Gastroesophageal sphincter (tissue), 4 donors: ENCODE results near the gene LMAN2. TPM values are rescaled to one million over a fixed set of nuclear protein-coding genes. Genes with fewer than 3 reads are reported as not detected.

Experiments used
- ATAC-seq: fragments of 150-250 bp; one replicate; pipeline ENCODE4 v1.9.1; 2016; ENCODE audit warnings: mild to moderate bottlenecking, moderate library complexity
- H3K27ac ChIP-seq, 4 donors: fragments of 200-600 bp; sonication (generic) in 3 of 4; 1 replicate in 3 of 4; 2 replicates in 1 of 4; pipeline ENCODE4 v1.5.1; 2016 to 2019
- H3K27me3 ChIP-seq: fragments of 200-600 bp; sonication (generic); one replicate; pipeline ENCODE4 v1.5.1; 2019
- H3K36me3 ChIP-seq, 2 donors: fragments of 200-600 bp; sonication (generic); one replicate each; pipeline ENCODE4 v1.5.1; 2019; ENCODE audit warnings: control low read depth in 1 of 2
- H3K4me1 ChIP-seq, 3 donors: fragments of 200-600 bp; sonication (generic); 1 replicate in 2 of 3; 2 replicates in 1 of 3; pipeline ENCODE4 v1.5.1; 2016 to 2019; ENCODE audit warnings: control low read depth in 2 of 3
- H3K4me3 ChIP-seq, 2 donors: fragments of 200-600 bp; sonication (generic); one replicate each; pipeline ENCODE4 v1.5.1; 2019; ENCODE audit warnings: mild to moderate bottlenecking in 1 of 2, moderate library complexity in 1 of 2
- H3K9me3 ChIP-seq, 3 donors: fragments of 200-600 bp; sonication (generic); one replicate each; pipeline ENCODE4 v1.5.1; 2017 to 2019; ENCODE audit warnings: control low read depth in 2 of 3
- EP300 ChIP-seq: sonication (generic); formaldehyde crosslinking; IDR thresholded peaks from one replicate; pipeline ENCODE4 v1.6.1; 2017; ENCODE audit warnings: antibody characterized with exemption, mild to moderate bottlenecking
- POLR2A ChIP-seq, 2 donors: fragments of 450-650 bp; IDR thresholded peaks; one replicate each; pipeline ENCODE4 v1.6.1; 2017; ENCODE audit warnings: antibody characterized with exemption in 2 of 2, mild to moderate bottlenecking in 2 of 2, moderate library complexity in 1 of 2
- WGBS, 2 donors: methylation state at CpG; one replicate each; pipeline ENCODE4 v1.1.5; 2018; ENCODE audit warnings: low coverage in 1 of 2; 5-methylcytosine and 5-hydroxymethylcytosine counted together
- total RNA-seq, 4 donors: library from RNA; depleted of rRNA; stranded (reverse); fragments of >200 nt; gene quantifications; one replicate each; pipeline ENCODE4 v1.1.0, GENCODE V29; 2016

Gene LMAN2
- total RNA-seq, 4 donors from 2014 or later: 78.1 to 147 (median 111) TPM

DNA sequence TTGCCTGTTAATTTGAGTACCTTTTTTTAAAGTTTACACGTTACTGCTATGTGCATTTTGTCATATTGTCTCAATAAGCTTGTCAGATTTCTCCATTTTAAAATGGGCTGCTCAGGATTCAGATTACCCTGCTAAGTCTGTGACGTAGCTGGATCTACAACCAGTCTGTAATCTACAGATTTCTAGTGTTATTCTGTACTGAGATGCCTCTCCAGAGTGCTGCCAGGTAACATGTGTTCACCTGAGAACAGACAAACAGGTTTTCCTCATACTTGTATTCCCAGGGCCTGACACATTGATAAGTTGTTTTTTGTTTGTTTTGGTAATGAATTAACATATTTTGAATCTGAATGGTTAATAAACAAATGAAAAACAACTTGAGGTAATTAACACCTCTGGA lies 63.3 kb downstream of the LMAN2 start:
- Histone ChIP-seq H3K9me3 (no peaks in the 10 kb centered on the region), H3K27ac (no peak overlapping the region), H3K36me3 (peaks cover 0 to 98% of the 10 kb centered on the region in 2 donors), H3K27me3 (no peaks in the 10 kb centered on the region), H3K4me3 (no peak overlapping the region), H3K4me1 (no peaks in the 10 kb centered on the region)
- ATAC-seq: no peak
- TF ChIP-seq EP300 (no peak), POLR2A (IDR thresholded peaks at IDR 0.05) (no peak)
- 69 to 74% methylated on average over 2 of the region's 2 CpGs for WGBS, 2 donors

Other genes starting within 250 kb of the LMAN2 start
- gene NSD1, start 217.9 kb downstream of the LMAN2 start, total RNA-seq: 10 to 100 TPM; 41.1 to 58.4 (median 49.5) TPM
- 10 to 100 TPM; 21.4 to 32.4 (median 24.8) TPM for gene RAB24, start 47.9 kb downstream of the LMAN2 start, total RNA-seq
- 10 to 100 TPM; 60.4 to 97.5 (median 73.5) TPM for gene PRELID1, start 47.9 kb downstream of the LMAN2 start, total RNA-seq
- gene MXD3, start 39.8 kb downstream of the LMAN2 start, total RNA-seq: 10 to 100 TPM in 1 of 4 donors, 1 to 10 TPM in 3; 1.7 to 10.9 (median 6.3) TPM
- 10 to 100 TPM in 3 of 4 donors, 1 to 10 TPM in 1; 7.6 to 20.1 (median 13.7) TPM for gene RGS14, start 6.3 kb upstream of the LMAN2 start, total RNA-seq
- under 1 TPM in 1 of 4 donors, not detected in 3; 0.12 TPM for gene SLC34A1, start 32.8 kb upstream of the LMAN2 start, total RNA-seq
- not detected for gene PFN3, start 49.0 kb upstream of the LMAN2 start, total RNA-seq
- gene F12, start 57.9 kb upstream of the LMAN2 start, total RNA-seq: under 1 TPM in 2 of 4 donors, not detected in 2; 0.27 to 0.89 TPM
- 10 to 100 TPM; 20.7 to 42.3 (median 31.5) TPM for gene GRK6, start 75.0 kb upstream of the LMAN2 start, total RNA-seq
- gene PRR7, start 95.1 kb upstream of the LMAN2 start, total RNA-seq: 1 to 10 TPM in 3 of 4 donors, not detected in 1; 1.6 to 2.7 (median 2.2) TPM
- 100 to 1,000 TPM in 3 of 4 donors, 10 to 100 TPM in 1; 87.1 to 154 (median 124) TPM for gene DBN1, start 122.0 kb upstream of the LMAN2 start, total RNA-seq
- gene PDLIM7, start 145.9 kb upstream of the LMAN2 start, total RNA-seq: 100 to 1,000 TPM; 336 to 863 (median 437) TPM
- gene DOK3, start 158.2 kb upstream of the LMAN2 start, total RNA-seq: 10 to 100 TPM in 1 of 4 donors, 1 to 10 TPM in 3; 6.1 to 16.6 (median 6.6) TPM
- 10 to 100 TPM; 64.5 to 80.8 (median 68.5) TPM for gene DDX41, start 165.3 kb upstream of the LMAN2 start, total RNA-seq
- 10 to 100 TPM; 29.7 to 90.3 (median 44.5) TPM for gene FAM193B, start 202.9 kb upstream of the LMAN2 start, total RNA-seq
- gene TMED9, start 240.5 kb upstream of the LMAN2 start, total RNA-seq: 10 to 100 TPM; 50.9 to 86.4 (median 72.9) TPM
- 10 to 100 TPM; 10.2 to 19.5 (median 15.5) TPM for gene B4GALT7, start 248.5 kb upstream of the LMAN2 start, total RNA-seq